Mucosa of stomach (tissue), 1 donor: ENCODE measurements around the gene ATXN1L.

Experiments used
- H3K27me3 ChIP-seq: one replicate; pipeline ENCODE4 v1.7.0; 2013; ENCODE audit warnings: mild to moderate bottlenecking, low read length; ENCODE audit not compliant: control insufficient read depth, insufficient read depth
- H3K36me3 ChIP-seq: one replicate; pipeline ENCODE4 v1.7.0; 2013; ENCODE audit warnings: low read length; ENCODE audit not compliant: control insufficient read depth, insufficient read depth
- H3K4me1 ChIP-seq: one replicate; pipeline ENCODE4 v1.7.0; 2013; ENCODE audit warnings: mild to moderate bottlenecking, low read length; ENCODE audit not compliant: control insufficient read depth, insufficient read depth
- H3K4me3 ChIP-seq: one replicate; pipeline ENCODE4 v1.7.0; 2013; ENCODE audit warnings: low read length
- H3K9ac ChIP-seq: one replicate; pipeline ENCODE4 v1.7.0; 2013; ENCODE audit warnings: mild to moderate bottlenecking, low read length, moderate library complexity
- H3K9me3 ChIP-seq: one replicate; pipeline ENCODE4 v1.7.0; 2013; ENCODE audit warnings: mild to moderate bottlenecking, low read length, moderate library complexity; ENCODE audit not compliant: control insufficient read depth
- donor health status: Pancreatic carcinoma.

Gene ATXN1L

DNA sequence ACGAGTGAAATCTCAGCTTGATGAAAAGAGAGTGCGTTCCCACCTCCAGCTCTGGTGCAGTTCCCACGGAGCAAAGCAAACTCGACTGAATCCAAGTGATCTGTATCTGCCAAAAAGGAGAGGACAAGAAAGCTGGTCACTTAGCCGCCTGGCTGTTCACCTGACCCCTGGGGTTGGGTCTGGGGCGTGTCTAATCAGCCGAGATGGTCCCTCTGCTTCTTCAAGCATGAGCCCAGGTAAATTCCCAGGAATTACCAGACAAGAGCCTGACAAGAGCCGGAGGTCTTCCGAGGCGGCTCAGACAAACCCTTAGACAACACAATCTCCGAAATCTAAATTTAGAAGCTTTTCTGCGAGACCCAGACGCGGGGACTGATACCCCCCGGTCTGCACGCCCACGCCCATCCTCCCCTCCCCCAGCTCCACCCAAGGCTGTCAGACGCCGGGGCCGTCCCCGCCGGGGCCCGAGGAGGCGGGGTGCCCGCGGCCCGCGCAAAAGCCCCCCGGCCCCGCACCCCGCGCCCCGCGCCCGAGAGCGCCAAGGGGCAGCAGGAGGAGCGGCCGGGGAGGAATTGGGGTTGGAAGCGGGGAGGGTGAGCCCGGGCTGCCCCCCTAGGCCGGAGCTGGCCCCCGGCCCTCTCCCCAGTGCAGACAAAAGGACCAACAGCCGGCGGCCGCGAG, 37.5 kb downstream of the ATXN1L start:
- no peaks in the 10 kb centered on the region for H3K36me3 ChIP-seq
- H3K9ac ChIP-seq: peak overlapping the region; percentile 86
- H3K9me3 ChIP-seq: no peaks in the 10 kb centered on the region
- peaks cover 9% of the 10 kb centered on the region for H3K4me1 ChIP-seq
- H3K4me3 ChIP-seq: peak overlapping the region; percentile 54
- no peaks in the 10 kb centered on the region for H3K27me3 ChIP-seq

DNA sequence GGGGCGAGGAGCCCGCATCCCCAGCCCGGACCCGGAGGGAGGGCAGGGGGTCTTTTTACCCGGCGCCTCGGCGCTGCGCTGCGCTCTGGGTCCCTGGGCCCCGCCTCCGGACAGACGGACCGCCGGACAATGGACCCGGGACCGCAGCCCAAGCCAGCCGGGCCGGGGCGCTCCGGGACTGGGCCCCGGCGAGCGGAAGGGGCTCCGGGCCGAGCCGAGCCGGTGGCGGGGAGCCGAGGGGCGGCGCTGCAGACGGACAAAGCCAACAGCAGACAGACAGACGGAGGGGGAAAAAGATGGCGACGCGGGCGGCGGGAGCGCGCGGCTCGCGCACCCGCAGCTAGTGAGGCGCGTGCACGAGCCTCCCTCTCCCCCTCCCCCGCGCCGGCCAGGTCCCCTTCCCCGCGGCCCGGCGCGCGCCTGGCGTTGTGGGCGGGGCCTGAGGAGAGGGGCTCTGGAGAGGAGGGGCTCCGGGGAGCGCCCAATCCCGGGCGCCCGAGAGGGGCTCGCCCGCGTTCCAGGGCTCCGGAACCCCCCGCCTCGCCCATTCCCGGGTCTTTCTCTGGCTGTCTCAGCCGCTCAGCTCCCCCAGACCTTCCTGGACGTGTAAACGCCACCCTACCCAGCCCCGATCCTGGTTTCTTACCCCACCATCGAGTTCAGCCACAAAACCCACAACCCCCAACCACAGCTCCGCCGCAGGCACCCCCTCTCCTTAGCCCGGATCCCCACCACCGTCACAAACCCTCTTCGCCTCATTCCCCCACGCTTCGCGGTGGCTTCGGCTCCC, 38.3 kb downstream of the ATXN1L start, which contains the start of gene ZNF821:
Gene ZNF821 (minus strand): TSS at position 334 of the 790 bp plus-strand sequence. CDS start 4,236 bp downstream, outside the sequence.
- peak within 1 kb of the TSS; percentile 54 for H3K4me3 ChIP-seq
- H3K9ac ChIP-seq: peak within 1 kb of the TSS; percentile 86
- H3K36me3 ChIP-seq: no peaks in the 10 kb centered on the region
- peaks cover 9% of the 10 kb centered on the region for H3K4me1 ChIP-seq
- no peaks in the 10 kb centered on the region for H3K27me3 ChIP-seq
- no peaks in the 10 kb centered on the region for H3K9me3 ChIP-seq

DNA sequence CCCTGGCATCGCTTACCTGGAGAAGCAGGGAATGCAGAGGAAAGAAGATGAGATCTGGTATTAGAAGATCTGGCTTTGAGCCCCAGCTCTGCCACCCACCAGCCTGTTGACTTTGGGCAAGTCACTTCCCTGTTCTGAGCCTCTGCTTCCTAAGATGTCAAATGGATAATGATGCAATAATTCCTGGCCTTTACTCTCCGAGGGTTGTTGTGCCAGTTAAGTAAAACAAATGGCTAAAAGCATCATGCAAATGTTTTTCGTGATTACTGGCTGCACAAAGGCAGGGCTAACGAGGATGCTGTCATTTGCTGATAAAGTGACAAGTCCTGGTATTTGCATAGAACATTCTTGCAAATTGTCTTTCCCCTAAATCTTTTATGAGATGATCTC, 39.5 kb downstream of the ATXN1L start:
- H3K9ac ChIP-seq: no peak overlapping the region
- no peaks in the 10 kb centered on the region for H3K9me3 ChIP-seq
- H3K4me3 ChIP-seq: no peak overlapping the region
- H3K27me3 ChIP-seq: no peaks in the 10 kb centered on the region
- H3K36me3 ChIP-seq: no peaks in the 10 kb centered on the region
- peaks cover 9% of the 10 kb centered on the region for H3K4me1 ChIP-seq

DNA sequence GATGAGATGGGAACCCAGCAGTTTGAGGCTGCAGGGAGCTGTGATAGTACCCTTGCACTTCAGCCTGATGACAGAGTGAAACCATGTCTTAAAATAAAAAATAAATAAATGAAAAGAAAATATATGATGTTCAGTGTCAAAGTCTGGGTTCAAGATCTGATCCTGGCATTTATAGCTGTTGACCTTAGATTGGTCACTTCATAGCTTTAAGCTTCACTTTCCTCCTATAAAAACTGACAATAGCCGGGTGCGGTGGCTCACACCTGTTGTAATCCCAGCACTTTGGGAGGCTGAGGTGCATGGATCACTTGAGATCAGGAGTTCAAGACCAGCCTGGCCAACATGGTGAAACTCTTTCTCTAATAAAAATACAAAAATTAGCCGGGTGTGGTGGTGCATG, 43.4 kb downstream of the ATXN1L start:
- no peaks in the 10 kb centered on the region for H3K27me3 ChIP-seq
- no peaks in the 10 kb centered on the region for H3K36me3 ChIP-seq
- no peaks in the 10 kb centered on the region for H3K9me3 ChIP-seq
- H3K9ac ChIP-seq: no peak overlapping the region
- no peaks in the 10 kb centered on the region for H3K4me1 ChIP-seq
- no peak overlapping the region for H3K4me3 ChIP-seq

DNA sequence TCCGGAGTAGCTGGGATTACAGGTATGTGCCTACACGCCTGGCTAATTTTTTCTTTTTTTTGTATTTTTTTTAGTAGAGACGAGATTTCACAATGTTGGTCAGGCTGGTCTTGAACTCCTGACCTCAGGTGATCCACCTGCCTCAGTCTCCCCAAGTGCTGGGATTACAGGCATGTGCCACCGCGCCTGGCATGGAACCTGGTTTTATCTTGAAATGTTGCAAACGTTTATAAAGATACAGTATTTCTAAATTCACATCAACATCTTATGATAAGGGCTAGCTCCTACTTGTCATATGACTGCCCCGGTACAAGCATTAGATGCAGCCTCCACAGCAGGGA, 48.1 kb downstream of the ATXN1L start:
- H3K9ac ChIP-seq: peak overlapping the region; percentile 100

DNA sequence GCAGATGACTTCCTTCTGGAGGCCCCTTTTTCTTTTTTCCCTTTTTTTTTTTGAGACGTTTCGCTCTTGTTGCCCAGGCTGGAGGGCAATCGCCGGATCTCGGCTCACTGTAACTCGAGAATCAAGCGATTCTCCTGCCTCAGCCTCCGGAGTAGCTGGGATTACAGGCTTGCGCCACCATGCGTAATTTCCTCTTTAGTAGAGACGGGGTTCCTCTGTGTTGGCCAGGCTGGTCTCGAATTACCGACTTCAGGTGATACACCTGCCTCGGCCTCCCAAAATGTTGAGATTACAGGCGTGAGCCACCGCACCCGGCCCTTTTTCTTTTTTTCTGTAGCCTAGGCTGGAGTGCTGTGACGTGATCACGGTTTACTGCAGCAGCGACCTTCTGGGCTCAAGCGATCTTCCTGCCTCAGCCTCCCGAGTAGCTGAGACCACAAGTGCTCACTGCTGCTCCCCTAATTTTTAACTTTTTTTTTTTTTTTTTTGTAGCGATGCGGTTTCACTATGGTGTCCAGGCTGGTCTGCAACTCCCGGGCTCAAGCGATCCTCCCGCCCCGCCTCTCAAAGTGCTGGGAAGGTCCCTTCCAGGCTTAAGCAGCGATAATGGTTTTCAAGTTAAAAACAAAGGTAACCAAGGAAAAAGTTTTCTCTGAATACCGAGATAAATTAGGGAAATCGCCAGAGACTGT, 48.6 kb downstream of the ATXN1L start:
- H3K4me3 ChIP-seq: peak overlapping the region; percentile 93
- H3K36me3 ChIP-seq: no peaks in the 10 kb centered on the region
- no peaks in the 10 kb centered on the region for H3K27me3 ChIP-seq
- H3K9ac ChIP-seq: peak overlapping the region; percentile 100
- no peaks in the 10 kb centered on the region for H3K9me3 ChIP-seq
- peaks cover 6% of the 10 kb centered on the region for H3K4me1 ChIP-seq

More for the DNA sequence above, 48.1 kb downstream of the ATXN1L start:
- H3K9me3 ChIP-seq: no peaks in the 10 kb centered on the region
- H3K36me3 ChIP-seq: no peaks in the 10 kb centered on the region
- peak overlapping the region; percentile 93 for H3K4me3 ChIP-seq
- no peaks in the 10 kb centered on the region for H3K27me3 ChIP-seq
- peaks cover 6% of the 10 kb centered on the region for H3K4me1 ChIP-seq

DNA sequence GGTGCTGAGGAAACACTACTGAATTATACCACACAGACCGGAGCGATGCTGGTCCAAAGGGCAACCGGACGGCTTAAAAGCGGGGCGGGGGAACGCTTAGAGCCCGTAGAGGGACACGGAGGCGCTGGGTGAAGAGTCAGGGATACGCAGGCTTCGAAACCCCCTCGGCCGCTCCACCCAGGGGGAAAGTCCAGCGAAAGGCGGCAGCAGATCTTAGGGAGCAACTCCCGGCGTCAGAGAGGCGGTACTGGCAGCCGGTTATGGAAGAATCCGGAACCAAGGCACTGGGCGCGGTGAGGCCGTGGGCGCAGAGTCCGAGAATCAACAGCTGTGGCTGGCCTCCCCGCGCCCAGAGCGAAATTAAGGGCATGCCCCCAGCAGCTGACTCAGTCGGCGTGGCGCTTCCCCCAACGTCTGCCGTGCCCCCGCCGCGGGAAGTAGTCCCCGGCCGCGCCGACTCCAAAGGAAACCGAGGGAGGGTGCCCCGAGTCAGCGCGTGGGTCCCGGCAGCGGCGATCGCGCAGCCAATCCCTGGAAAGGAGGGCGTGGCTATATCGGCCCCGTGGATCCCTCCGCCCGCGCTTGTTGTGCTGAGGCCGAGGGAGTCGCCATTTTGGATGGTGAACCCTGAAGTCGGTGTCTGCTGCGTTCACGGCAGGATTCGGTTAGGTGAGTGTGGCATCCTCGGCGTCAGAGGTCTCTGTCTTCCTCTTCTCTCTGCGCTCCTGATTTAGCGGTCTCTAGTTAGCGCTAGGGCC, 49.3 kb downstream of the ATXN1L start, which contains the start of gene IST1:
Gene IST1 (plus strand): TSS at position 611 of the 758 bp plus-strand sequence. CDS start 20,110 bp downstream, outside the sequence.
- Histone ChIP-seq H3K9ac (peak within 1 kb of the TSS; percentile 100), H3K9me3 (no peaks in the 10 kb centered on the region), H3K4me1 (peaks cover 7% of the 10 kb centered on the region), H3K27me3 (no peaks in the 10 kb centered on the region), H3K36me3 (no peaks in the 10 kb centered on the region), H3K4me3 (peak within 1 kb of the TSS; percentile 93)

DNA sequence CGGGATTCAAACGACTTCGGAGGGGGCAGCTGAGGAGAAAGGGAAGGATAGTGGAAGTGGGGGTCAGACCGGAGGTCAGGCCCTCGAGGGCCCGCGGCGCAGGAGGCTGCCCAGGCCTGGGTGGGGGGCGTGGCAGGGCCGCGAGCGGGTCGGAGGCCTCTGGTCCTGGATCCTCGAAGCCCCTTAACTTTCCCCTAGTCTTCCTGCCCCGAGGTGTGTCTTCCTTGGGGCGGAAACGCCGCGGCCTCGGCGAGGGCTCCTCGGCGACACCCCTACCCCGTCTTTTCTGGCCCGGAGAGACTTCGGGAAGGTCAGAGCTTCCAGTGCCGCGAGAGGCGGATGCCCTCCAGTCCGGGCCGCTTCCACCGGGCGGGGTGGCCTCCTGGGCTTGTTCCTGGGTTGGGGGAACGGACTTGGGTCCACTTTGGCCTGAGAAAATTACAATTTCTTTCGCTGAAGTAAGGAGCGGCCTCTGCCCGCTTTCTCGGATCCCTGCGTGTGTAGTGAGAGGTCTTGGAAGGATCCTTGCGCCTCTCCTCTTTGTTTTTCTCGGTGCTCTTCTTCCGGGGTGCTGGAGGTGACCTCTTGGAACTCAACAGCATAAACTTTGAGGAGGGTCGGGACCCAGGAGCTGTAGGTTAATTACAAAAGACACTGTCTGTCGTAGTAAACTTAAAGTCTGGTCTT, 50.0 kb downstream of the ATXN1L start:
- Histone ChIP-seq H3K4me1 (peaks cover 10% of the 10 kb centered on the region), H3K9me3 (no peaks in the 10 kb centered on the region), H3K9ac (peak overlapping the region; percentile 100), H3K27me3 (no peaks in the 10 kb centered on the region), H3K4me3 (peak overlapping the region; percentile 93), H3K36me3 (no peaks in the 10 kb centered on the region)

DNA sequence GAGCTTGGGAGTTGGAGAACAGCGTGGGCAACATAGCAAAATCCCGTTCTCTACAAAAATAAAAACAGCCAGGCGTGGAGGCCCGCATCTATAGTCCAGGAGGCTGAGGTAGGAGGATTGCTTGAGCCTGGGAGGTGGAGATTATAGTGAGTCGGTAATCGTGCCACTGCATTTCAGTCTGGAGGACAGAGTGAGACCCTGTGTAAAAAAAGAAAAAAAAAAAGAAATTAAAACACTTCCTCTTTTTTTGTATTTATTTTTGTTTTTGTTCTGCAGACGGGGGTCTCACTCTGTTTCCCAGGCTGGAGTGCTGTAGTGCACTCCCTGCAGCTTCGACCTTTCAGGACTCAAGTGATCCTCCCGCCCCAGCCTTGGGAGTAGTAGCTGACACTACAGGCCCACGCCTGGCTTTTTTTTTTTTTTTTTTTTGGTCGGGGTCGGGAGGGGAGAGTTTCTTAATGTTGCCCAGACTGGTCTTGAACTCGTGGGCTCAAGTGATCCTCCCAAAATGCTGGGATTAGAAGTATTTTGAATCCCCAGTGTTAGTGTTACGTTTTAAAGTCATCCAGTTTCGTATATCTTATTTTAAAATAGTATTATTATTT, 51.1 kb downstream of the ATXN1L start:
- H3K27me3 ChIP-seq: no peaks in the 10 kb centered on the region
- no peaks in the 10 kb centered on the region for H3K36me3 ChIP-seq
- peaks cover 10% of the 10 kb centered on the region for H3K4me1 ChIP-seq
- H3K9me3 ChIP-seq: no peaks in the 10 kb centered on the region
- peak overlapping the region; percentile 100 for H3K9ac ChIP-seq
- H3K4me3 ChIP-seq: peak overlapping the region; percentile 41

DNA sequence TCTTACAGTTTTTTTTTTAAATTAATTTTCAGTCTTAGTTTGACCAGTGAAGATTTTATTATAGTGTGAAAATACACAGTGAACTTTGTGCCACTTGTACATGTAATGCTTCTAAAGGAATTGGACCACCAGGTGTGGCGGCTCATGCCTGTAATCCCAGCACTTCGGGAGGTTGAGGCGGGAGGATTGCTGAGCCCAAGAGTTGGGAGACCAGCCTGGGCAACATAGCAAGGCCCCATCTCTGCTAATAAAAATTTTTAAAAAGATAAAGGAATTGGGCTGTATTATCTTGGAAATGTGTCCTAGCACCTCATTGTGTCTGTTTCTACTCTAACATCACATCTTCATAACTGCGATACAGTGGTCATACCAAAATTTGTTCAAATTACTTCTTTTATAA, 53.4 kb downstream of the ATXN1L start:
- H3K4me1 ChIP-seq: peaks cover 10% of the 10 kb centered on the region
- H3K4me3 ChIP-seq: no peak overlapping the region
- no peaks in the 10 kb centered on the region for H3K9me3 ChIP-seq
- H3K27me3 ChIP-seq: no peaks in the 10 kb centered on the region
- no peak overlapping the region for H3K9ac ChIP-seq
- no peaks in the 10 kb centered on the region for H3K36me3 ChIP-seq
